ENCODE results near the gene ACAP2.
"Not testable (repeated sequence)": the region's sequence is repeated elsewhere in the genome, so short reads cannot be mapped to it uniquely, and the experiment has no call there.

The ACAP2 gene

GRCh38 chr3:195386739-195387138 is 56.1 kb downstream of the ACAP2 start:
- no peaks in the 10 kb centered on the region for H3K27me3 ChIP-seq (ENCODE audit: insufficient read depth, low read depth, severe bottlenecking)
- TF ChIP-seq CTCF (IDR thresholded peaks at IDR 0.05; ENCODE audit: low read depth, low read length) = no peak
- H3K4me3 ChIP-seq (ENCODE audit: low read depth, low read length) = no peak overlapping the region
- H3K9me3 ChIP-seq (ENCODE audit: severe bottlenecking) = no peaks in the 10 kb centered on the region
- no peaks in the 10 kb centered on the region for H3K36me3 ChIP-seq
- no peak overlapping the region for H3K27ac ChIP-seq
- no peak for DNase-seq

GRCh38 chr3:195385526-195385925 is 57.3 kb downstream of the ACAP2 start:
- no peak overlapping the region for H3K4me3 ChIP-seq (ENCODE audit: low read depth, low read length)
- no peaks in the 10 kb centered on the region for H3K9me3 ChIP-seq (ENCODE audit: severe bottlenecking)
- no peaks in the 10 kb centered on the region for H3K27me3 ChIP-seq (ENCODE audit: insufficient read depth, low read depth, severe bottlenecking)
- no peaks in the 10 kb centered on the region for H3K36me3 ChIP-seq
- no peak overlapping the region for H3K27ac ChIP-seq
- TF ChIP-seq CTCF (IDR thresholded peaks at IDR 0.05; ENCODE audit: low read depth, low read length) = no peak
- DNase-seq = no peak

DNA sequence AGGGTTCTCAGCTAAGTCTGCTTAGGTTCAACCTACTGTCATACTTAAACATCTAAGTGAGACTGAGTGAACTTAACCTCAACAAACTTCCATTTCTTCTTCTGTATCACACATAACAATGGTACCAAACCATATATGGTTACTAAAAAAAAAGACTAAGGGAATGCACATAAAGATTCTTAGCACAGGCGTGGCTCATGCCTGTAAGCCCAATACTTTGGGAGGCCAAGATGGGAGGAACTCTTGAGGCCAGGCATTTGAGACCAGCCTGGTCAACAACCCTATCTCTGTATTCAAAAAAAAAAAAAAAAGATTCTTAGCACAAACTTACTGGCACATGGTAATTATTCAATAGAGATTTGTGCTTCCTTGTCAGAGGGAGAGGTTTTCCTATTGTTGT is 57.9 kb downstream of the ACAP2 start:
- H3K9me3 ChIP-seq (ENCODE audit: severe bottlenecking) = no peaks in the 10 kb centered on the region
- H3K36me3 ChIP-seq = no peaks in the 10 kb centered on the region
- H3K4me3 ChIP-seq (ENCODE audit: low read depth, low read length) = no peak overlapping the region
- no peaks in the 10 kb centered on the region for H3K27me3 ChIP-seq (ENCODE audit: insufficient read depth, low read depth, severe bottlenecking)
- H3K27ac ChIP-seq = no peak overlapping the region
- no peak for TF ChIP-seq CTCF (IDR thresholded peaks at IDR 0.05; ENCODE audit: low read depth, low read length)
- no peak for DNase-seq

DNA sequence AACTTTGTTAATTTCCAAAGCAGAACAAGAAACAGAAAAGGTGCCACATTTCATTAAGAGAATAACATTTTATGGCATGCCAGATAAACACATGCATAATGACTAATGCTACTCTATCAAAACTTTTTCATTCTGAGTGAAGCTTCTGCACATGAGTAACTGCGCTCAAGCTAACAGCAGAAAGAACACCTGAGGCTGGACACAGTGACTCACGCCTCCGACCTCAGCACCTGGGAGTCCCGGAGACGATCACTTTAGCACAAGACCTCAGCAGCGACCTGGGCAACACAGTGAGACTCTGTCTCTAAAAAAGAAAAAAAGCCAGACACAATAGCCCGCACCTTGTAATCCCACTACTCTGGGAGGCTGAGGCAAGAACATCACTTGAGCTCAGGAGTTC is 70.6 kb downstream of the ACAP2 start:
- TF ChIP-seq CTCF (IDR thresholded peaks at IDR 0.05; ENCODE audit: low read depth, low read length) = no peak

GRCh38 chr3:195366200-195366925 is 76.5 kb downstream of the ACAP2 start:
- Histone ChIP-seq H3K4me3 (ENCODE audit: low read depth, low read length) (no peak overlapping the region), H3K36me3 (no peaks in the 10 kb centered on the region), H3K27ac (no peak overlapping the region), H3K9me3 (ENCODE audit: severe bottlenecking) (no peaks in the 10 kb centered on the region), H3K27me3 (ENCODE audit: insufficient read depth, low read depth, severe bottlenecking) (no peaks in the 10 kb centered on the region)
- no peak for DNase-seq
- no peak for TF ChIP-seq CTCF (IDR thresholded peaks at IDR 0.05; ENCODE audit: low read depth, low read length)

More for the DNA sequence above, 70.6 kb downstream of the ACAP2 start:
- no peaks in the 10 kb centered on the region for H3K27me3 ChIP-seq (ENCODE audit: insufficient read depth, low read depth, severe bottlenecking)
- no peaks in the 10 kb centered on the region for H3K9me3 ChIP-seq (ENCODE audit: severe bottlenecking)
- H3K27ac ChIP-seq = no peak overlapping the region
- DNase-seq = no peak
- no peak overlapping the region for H3K4me3 ChIP-seq (ENCODE audit: low read depth, low read length)
- no peaks in the 10 kb centered on the region for H3K36me3 ChIP-seq

DNA sequence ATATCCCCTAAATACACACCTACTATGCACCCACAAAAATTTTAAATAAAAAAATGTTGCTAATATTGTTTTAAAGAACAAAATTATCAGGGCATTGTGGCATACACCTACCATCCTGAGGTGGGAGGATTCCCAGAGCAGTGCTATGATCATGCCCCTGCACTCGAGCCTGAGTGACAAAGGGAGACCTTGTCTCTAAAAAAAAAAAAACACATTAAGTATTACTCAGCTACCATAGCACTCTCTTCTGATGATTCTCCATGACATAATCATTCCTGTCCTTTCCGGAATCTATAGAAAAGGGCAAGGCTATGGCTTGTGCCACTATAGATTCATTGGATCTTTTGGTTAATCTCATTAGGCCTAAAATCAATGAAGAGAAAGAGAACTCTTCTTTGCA is 77.4 kb downstream of the ACAP2 start:
- Histone ChIP-seq H3K9me3 (ENCODE audit: severe bottlenecking) (no peaks in the 10 kb centered on the region), H3K36me3 (no peaks in the 10 kb centered on the region), H3K4me3 (ENCODE audit: low read depth, low read length) (no peak overlapping the region)

GRCh38 chr3:195357797-195358196 is 85.0 kb downstream of the ACAP2 start:
- DNase-seq = peak; percentile 7
- H3K9me3 ChIP-seq (ENCODE audit: severe bottlenecking); H3K27ac ChIP-seq; H3K36me3 ChIP-seq; H3K27me3 ChIP-seq (ENCODE audit: insufficient read depth, low read depth, severe bottlenecking); H3K4me3 ChIP-seq (ENCODE audit: low read depth, low read length): not testable (repeated sequence)

More for the DNA sequence above, 77.4 kb downstream of the ACAP2 start:
- DNase-seq = no peak
- Histone ChIP-seq H3K27ac (no peak overlapping the region), H3K27me3 (ENCODE audit: insufficient read depth, low read depth, severe bottlenecking) (no peaks in the 10 kb centered on the region)
- TF ChIP-seq CTCF (IDR thresholded peaks at IDR 0.05; ENCODE audit: low read depth, low read length) = no peak
